GM10248 (cell line): ENCODE data around the gene SH3PXD2A.

Experiments used
- CTCF ChIA-PET: fragments of 300-600 bp; sonication (Branson Sonifier 250); formaldehyde crosslinking; extraction: SDS; loops from one replicate; lab custom pipeline; 2021; ENCODE audit warnings: antibody characterized with exemption; lab: Yijun Ruan, JAX
- POLR2A ChIA-PET: fragments of 350-650 bp; sonication (Branson Sonifier 250); formaldehyde crosslinking; extraction: SDS; loops from one replicate; lab custom pipeline; 2020; ENCODE audit warnings: antibody characterized with exemption; lab: Yijun Ruan, JAX
- DNase-seq: peaks from one replicate; pipeline ENCODE4 v3.0.0; 2012; ENCODE audit errors: extremely low spot score
- CTCF ChIP-seq: IDR thresholded peaks from 2 replicates; pipeline ENCODE4 v1.5.1; 2012; ENCODE audit warnings: mild to moderate bottlenecking, low read depth; ENCODE audit errors: extremely low read depth, missing control alignments, control extremely low read depth

The SH3PXD2A gene

GRCh38 chr10:103770139-103770538 is 85.2 kb downstream of the SH3PXD2A start:
- DNase-seq = no peak
- no peak for TF ChIP-seq CTCF
- ChIA-PET CTCF (interaction anchor here (1.0 to 1.2 kb wide), 3 partner anchors 9 to 83 kb away, joined by 3 to 4 read pairs (median 4); no protein-coding TSS in a partner anchor), POLR2A (no interaction called here)

- POLR2A ChIA-PET = no interaction called here
- no peak for DNase-seq
- CTCF ChIA-PET = interaction anchor here (0.7 to 1.2 kb wide), 4 partner anchors 9 to 26 kb away, joined by 3 read pairs; no protein-coding TSS in a partner anchor
- TF ChIP-seq CTCF = no peak
Measured at GRCh38 chr10:103769176-103769575, 86.2 kb downstream of the SH3PXD2A start.

- TF ChIP-seq CTCF = no peak
- DNase-seq = no peak
- ChIA-PET POLR2A (no interaction called here), CTCF (interaction anchor here (0.7 to 1.2 kb wide), 2 partner anchors 10 to 11 kb away, joined by 3 read pairs; no protein-coding TSS in a partner anchor)
Measured at GRCh38 chr10:103768345-103768744, 87.0 kb downstream of the SH3PXD2A start.

- ChIA-PET POLR2A (no interaction called here), CTCF (no interaction called here)
- no peak for TF ChIP-seq CTCF
- no peak for DNase-seq
Measured at GRCh38 chr10:103767756-103768155, 87.6 kb downstream of the SH3PXD2A start.

GRCh38 chr10:103766751-103767505 is 88.4 kb downstream of the SH3PXD2A start:
- TF ChIP-seq CTCF = no peak
- ChIA-PET CTCF (interaction anchor here (1.0 to 5.5 kb wide), 4 partner anchors 9 to 80 kb away, joined by 3 to 28 read pairs (median 6); no protein-coding TSS in a partner anchor), POLR2A (no interaction called here)
- no peak for DNase-seq

- ChIA-PET CTCF (interaction anchor here (1.0 to 5.5 kb wide), 5 partner anchors 12 to 92 kb away, joined by 3 to 28 read pairs (median 4); no protein-coding TSS in a partner anchor), POLR2A (no interaction called here)
- no peak for DNase-seq
- no peak for TF ChIP-seq CTCF
Measured at GRCh38 chr10:103765981-103766380, 89.4 kb downstream of the SH3PXD2A start.
